HUDEP-2 (cell line): Measurements from ENCODE around the gene ITGB1BP2.
"Not testable (repeated sequence)": the region's sequence is repeated elsewhere in the genome, so short reads cannot be mapped to it uniquely, and the experiment has no call there.

Experiments used
- DNase-seq, 76 experiments: peaks; one replicate each; lab custom pipeline; 2025; ENCODE audit not compliant: unreplicated experiment in 76 of 76; lab: John Stamatoyannopoulos, UW

ITGB1BP2 gene

DNA sequence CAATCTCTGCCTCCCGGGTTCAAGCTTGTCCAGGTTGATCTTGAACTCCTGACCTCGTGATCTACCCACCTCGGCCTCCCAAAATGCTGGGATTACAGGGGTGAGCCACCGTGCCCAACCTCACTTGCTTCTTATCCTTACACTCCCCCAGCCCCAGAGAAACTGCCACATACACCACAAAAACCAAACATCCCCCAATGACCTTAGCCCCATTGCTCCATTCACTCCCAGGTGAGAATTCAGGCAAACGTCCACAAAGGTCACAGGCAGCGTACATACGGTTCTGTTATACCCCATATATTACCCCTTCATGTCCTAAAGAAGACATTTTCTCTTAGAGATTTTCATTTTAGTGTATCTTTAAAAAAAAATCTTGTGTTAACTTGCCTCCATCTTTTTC, 1.1 kb upstream of the ITGB1BP2 start:
- not testable (repeated sequence) for DNase-seq

DNA sequence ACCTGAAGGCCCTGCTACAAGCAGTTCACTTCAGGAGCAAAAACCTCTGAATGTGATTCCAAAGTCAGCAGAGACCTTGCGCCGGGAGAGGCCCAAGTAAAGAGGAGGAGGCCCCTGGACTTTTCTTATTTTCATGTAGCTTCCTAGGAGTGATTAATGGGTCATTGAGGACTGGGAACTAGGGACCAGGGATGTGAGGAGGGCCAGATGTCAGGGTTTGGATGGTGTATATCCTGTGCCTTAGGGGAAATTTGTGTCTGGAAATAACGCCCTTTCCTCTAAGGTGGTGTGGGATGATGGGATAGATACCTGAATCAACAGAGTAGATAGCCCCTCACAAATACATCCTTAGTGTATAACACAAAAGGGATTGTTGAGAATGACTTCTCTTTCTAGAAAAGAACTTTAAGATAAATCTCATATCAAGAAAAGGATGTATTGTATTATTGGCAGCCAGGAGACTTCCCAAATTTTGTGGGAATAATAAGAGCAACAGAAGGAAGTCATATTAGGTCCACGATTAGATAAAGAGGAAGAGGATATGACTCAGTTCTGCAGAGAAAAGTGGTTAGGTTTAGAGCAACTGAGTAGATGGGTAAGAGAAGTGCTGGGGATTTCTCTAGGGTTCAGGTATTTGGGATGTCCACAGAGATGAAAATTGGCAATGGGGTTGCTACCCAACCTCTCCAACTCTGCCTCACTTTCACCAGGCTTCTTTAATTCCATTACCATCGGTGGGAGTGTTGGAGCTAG, 1.1 kb downstream of the ITGB1BP2 start:
- DNase-seq = no peak

GRCh38 chrX:71304561-71304960, 3.0 kb downstream of the ITGB1BP2 start:
- no peak for DNase-seq

DNA sequence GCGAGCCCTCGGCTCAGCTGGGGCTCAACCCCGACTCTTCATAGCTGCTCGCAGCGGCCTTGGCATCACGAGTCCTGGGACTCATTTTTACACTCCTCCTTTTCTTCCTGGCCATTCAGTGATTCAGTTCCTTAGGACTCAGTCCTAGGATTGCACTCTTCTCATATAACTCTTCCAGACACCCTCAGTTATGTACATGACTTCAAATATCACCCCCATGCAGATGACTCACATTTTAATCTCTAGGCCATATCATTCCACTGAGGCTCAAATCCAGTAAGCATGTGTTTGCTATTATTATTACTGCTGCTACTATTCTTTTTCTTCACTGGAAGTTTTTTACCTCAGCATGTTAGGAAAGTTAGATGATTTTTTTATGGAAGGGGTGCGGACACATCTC, 14.4 kb downstream of the ITGB1BP2 start:
- no peak for DNase-seq

- DNase-seq = not testable (repeated sequence)
These were observed 15.4 kb downstream of the ITGB1BP2 start for GRCh38 chrX:71316959-71317358.

DNA sequence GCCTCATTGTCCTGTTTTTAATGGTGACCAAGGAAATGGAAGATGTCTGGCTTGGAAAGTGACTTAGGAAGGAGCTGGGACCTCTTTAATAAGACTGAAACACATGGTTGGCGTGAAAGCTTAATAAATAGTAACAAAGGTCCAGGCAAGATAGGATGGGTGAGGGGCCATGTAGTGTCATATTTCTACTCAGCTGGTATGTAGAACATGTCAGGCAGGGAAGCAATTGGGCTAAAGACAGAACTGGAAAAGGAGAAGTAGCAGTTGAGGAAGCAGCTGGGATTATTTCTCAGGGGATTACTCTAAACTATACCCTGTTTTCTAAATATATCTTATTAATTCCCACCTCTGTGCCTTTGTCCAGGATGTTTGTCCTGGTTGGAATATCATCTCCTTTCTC, 18.6 kb downstream of the ITGB1BP2 start:
- no peak for DNase-seq

DNA sequence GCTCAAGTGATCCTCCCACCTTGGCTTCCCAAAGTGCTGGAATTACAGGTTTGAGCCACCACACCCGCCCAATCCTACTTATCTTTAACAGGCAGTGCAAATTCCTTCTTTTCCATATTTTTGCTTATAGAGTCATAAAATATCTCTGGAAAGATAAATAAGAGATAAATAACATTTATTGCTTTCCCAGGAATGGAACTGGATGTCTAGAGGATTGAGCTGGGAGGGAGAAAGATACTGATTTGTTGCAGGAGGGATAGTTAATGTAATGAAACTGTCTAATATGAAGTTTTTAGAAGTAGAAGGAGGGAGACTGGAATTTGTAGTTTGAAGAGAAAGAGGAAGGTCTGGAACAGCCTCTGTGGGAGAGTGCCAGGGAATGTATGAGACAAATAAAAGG, 20.2 kb downstream of the ITGB1BP2 start:
- DNase-seq = no peak

GRCh38 chrX:71324452-71324851, 22.9 kb downstream of the ITGB1BP2 start:
- not testable (repeated sequence) for DNase-seq

DNA sequence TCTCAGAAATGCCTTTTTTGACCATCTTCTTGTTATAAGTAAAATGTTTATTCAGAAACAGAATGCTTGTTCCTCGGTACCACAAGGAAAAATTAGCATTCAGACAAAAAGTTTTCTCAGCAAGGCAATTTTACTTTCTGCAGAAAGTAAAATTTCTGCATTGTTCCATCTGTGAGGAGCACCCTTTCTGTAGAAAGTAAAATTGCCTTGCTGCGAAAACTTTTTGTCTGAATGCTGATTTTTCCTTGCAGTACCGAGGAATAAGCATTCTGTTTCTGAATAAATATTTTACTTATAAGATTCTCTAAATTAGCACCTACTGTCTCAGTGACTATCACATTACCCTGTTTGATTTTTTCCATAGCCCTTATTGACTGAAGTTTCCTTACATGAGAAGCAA, 24.8 kb downstream of the ITGB1BP2 start:
- no peak for DNase-seq

DNA sequence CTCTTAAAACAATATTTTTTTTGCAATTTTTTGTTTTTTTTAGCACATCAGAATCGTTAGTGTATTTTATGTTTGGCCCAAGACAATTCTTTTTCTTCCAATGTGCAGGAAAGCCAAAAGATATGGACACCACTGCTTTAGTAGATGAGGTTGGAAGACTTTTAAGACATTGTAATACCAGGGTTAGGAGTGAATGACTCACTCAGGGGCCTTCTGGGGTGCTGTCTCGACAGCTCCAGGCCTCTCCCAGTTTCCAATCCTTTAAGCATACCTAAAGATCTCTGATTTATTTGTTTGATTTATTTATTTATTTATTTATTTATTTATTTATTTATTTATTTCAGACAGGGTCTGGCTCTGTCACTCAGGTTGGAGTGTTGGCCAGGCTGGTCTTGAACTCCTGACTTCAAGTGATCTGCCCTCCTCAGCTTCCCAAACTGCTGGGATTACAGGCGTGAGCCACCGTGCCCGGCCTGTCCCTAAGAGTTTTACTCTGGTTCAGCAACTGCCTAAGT, 47.7 kb downstream of the ITGB1BP2 start:
- DNase-seq = not testable (repeated sequence)

- not testable (repeated sequence) for DNase-seq
These were observed 48.3 kb downstream of the ITGB1BP2 start for GRCh38 chrX:71349867-71350266.

DNA sequence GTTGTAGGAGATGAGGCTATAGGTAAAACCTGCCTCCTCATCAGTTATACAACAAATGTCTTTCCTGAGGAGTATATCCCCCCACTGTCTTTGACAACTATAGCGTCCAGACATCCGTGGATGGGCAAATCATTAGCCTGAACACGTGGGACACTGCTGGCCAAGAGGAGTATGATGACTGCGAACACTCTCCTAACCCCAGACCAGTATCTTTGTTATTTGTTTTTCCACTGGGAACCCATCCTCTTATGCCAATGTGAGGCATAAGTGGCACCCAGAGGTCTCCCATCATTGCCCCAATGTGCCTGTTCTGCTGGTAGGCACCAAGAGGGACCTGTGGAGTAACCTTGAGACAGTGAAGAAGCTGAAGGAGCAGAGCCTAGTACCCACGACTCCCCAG, 50.9 kb downstream of the ITGB1BP2 start:
- not testable (repeated sequence) for DNase-seq
